GM12873 (cell line): Measurements from ENCODE around the gene SLC9A3.

Experiments
- TF ChIP-seq, protein P1 (sequence below): IDR thresholded peaks from 2 replicates; pipeline ENCODE4 v1.5.1; 2012; ENCODE audit warnings: low read depth, mild to moderate bottlenecking, moderate library complexity, low read length, control low read depth; ENCODE audit not compliant: insufficient read depth; ENCODE audit errors: missing control alignments

Gene SLC9A3

DNA sequence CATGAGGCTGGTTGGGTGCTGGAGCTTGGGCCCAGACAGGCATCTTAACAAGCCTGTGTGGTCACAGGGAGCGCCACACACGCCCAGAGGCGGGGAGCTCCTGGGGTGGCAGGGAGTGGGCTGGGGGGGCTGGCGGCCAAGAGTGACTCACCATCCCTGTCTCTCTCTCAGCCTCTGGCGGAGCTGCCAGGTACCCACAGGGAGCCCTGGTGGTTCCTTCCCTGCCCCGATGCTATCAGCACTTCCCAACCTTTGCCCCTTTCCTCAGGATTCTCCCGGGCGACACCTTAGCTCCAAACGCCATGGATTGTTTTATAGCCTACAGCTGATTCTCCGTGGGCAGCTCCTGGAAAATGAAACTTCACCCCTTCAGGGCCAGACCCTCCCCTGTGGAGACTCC, 5.5 kb downstream of the SLC9A3 start:
- TF ChIP-seq, protein P1, sequence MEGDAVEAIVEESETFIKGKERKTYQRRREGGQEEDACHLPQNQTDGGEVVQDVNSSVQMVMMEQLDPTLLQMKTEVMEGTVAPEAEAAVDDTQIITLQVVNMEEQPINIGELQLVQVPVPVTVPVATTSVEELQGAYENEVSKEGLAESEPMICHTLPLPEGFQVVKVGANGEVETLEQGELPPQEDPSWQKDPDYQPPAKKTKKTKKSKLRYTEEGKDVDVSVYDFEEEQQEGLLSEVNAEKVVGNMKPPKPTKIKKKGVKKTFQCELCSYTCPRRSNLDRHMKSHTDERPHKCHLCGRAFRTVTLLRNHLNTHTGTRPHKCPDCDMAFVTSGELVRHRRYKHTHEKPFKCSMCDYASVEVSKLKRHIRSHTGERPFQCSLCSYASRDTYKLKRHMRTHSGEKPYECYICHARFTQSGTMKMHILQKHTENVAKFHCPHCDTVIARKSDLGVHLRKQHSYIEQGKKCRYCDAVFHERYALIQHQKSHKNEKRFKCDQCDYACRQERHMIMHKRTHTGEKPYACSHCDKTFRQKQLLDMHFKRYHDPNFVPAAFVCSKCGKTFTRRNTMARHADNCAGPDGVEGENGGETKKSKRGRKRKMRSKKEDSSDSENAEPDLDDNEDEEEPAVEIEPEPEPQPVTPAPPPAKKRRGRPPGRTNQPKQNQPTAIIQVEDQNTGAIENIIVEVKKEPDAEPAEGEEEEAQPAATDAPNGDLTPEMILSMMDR = no peak

DNA sequence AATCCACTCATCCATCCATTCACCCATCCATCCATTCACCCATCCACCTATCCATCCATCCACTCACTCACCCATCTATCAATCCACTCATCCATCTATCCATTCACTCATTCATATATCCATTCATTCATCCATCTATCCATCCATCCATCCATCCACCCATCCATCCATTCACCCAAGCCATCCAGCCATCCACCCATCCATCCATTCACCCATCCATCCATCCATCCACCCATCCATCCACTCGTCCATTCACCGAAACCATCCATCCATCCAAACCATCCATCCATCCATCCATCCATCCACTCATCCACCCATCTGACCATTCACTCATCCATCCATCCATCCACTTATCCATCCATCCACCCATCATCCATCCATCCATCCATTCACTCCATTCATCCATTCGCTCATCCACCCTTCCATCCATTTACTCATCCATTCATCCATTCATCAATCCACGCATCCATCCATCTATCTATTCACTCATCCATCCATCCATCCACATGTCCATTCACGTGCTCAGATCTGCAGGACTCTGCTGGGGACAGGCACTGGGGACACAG, 6.6 kb downstream of the SLC9A3 start:
- TF ChIP-seq, protein P1 = no peak

DNA sequence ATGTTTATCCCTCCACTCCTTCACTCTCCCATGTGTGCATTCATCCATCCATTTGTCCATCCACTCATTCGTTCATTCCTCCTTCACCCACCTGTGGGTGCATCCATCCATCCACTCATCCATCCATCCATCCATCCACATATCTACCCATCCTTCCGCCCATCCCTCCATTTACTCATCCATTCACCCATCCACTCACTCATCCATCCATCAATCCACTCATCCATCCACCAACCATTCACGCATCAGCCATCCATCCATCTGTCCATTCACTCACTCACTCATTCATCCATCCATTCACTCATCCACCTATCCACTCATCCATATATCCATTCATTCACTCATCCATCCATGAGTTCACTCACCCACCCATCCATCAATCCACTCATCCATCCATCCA, 7.3 kb downstream of the SLC9A3 start:
- TF ChIP-seq, protein P1 = no peak

DNA sequence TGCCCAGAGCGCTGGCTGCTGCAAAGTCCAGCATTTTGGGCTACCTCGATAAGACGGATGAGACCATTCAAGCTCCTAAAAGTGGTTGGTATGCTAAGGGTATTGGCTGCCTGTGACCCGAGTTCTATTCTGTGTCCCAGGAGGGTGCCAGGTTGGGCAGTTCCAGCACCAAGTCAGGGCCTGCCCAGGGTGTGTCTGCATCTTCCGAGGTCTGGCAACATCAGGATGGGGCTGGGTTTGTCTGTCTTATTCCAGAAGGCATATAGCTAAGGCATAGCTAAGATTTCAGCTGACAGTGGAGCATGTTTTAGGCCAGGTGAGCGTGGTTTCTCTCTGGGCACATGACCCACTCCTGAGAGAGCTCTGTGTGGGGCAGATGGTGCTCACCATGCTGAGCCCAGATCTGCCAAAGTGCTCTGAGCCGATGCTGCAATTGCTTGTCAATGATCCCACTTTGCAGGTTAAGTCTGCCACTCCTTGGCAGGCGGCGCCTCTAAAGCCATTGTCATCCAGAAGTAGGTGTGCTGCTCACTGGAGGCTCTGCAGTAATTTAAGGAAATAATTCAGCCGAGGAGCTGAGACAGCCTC, 7.8 kb downstream of the SLC9A3 start:
- TF ChIP-seq, protein P1 = no peak

GRCh38 chr5:515273-515836, 8.9 kb downstream of the SLC9A3 start:
- TF ChIP-seq, protein P1 = no peak

DNA sequence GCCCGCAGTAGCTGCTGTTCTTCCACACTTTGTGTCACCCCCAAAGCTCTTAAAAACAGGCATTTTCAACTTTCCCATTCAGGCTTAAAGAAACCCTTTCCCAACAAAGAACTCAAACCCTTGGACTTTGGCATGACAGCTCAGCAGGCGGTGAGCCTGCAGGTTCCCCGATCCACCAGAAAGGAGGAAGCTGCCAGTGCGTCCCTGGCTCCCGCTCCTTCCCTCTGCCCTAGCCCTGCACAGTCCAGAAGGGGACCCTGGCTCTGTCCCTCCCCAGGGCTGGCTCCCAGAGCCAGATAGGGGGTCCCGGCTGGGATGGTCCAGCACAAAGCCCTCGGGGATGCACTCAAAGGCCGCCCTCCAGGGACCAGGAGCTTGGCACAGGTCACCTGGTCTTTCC, 9.6 kb downstream of the SLC9A3 start:
- TF ChIP-seq, protein P1 = no peak

GRCh38 chr5:514101-514485, 10.2 kb downstream of the SLC9A3 start:
- TF ChIP-seq, protein P1 = no peak
